K562 (cell line): Measurements from ENCODE around the gene KLK13. TPM values are rescaled to one million over a fixed set of nuclear protein-coding genes. Genes with fewer than 3 reads are reported as not detected.

ENCODE experiments used
- ARID3B ChIP-seq: fragments of 250-450 bp; sonication (Bioruptor Pico); IDR thresholded peaks from 2 replicates; pipeline ENCODE4 v1.4.0; 2020; ENCODE audit warnings: borderline replicate concordance
- BRF1 ChIP-seq: IDR thresholded peaks from 3 replicates; pipeline ENCODE4 v1.6.1; 2011; ENCODE audit warnings: borderline replicate concordance, mild to moderate bottlenecking; ENCODE audit not compliant: insufficient read length; ENCODE audit errors: extremely low read depth
- CBX1 ChIP-seq: sonication (generic); IDR thresholded peaks from 2 replicates; pipeline ENCODE4 v1.6.1; 2016; ENCODE audit warnings: antibody characterized with exemption, low read depth, mild to moderate bottlenecking
- DNMT1 ChIP-seq: fragments of 450-650 bp; IDR thresholded peaks from 2 replicates; pipeline ENCODE4 v1.6.1; 2016; ENCODE audit warnings: antibody characterized with exemption, mild to moderate bottlenecking
- E2F3 ChIP-seq: fragments of 250-450 bp; sonication (Bioruptor Pico); IDR thresholded peaks from 2 replicates; pipeline ENCODE4 v1.4.0; 2020; ENCODE audit warnings: mild to moderate bottlenecking
- E2F5 ChIP-seq: sonication (generic); formaldehyde crosslinking; IDR thresholded peaks from 2 replicates; pipeline ENCODE4 v1.8.0; 2022; ENCODE audit warnings: mild to moderate bottlenecking, missing genetic modification reagents
- FOXJ3 ChIP-seq: sonication (generic); formaldehyde crosslinking; IDR thresholded peaks from 2 replicates; pipeline ENCODE4 v1.4.0; 2020; ENCODE audit warnings: mild to moderate bottlenecking, missing genetic modification reagents
- HLTF ChIP-seq: fragments of 450-650 bp; IDR thresholded peaks from 2 replicates; pipeline ENCODE4 v1.6.1; 2016
- IFI16 ChIP-seq: fragments of 250-450 bp; sonication (Bioruptor Pico); IDR thresholded peaks from 2 replicates; pipeline ENCODE4 v2.1.2; 2022; ENCODE audit warnings: mild to moderate bottlenecking, inconsistent platforms
- ILF3 ChIP-seq: fragments of 450-650 bp; IDR thresholded peaks from 2 replicates; pipeline ENCODE4 v1.6.1; 2018; ENCODE audit warnings: antibody characterized with exemption, mild to moderate bottlenecking, moderate library complexity, borderline replicate concordance
- KLF13 ChIP-seq: fragments of 450-650 bp; IDR thresholded peaks from 2 replicates; pipeline ENCODE4 v1.6.1; 2016; ENCODE audit warnings: missing genetic modification characterization, low read depth, mild to moderate bottlenecking, missing compliant biosample characterization, moderate library complexity, borderline replicate concordance
- MAZ ChIP-seq, 2 experiments: fragments of 450-650 bp in 1 of 2; sonication (generic) in 1 of 2; formaldehyde crosslinking; IDR thresholded peaks in 1 of 2; conservative IDR thresholded peaks in 1 of 2; 2 replicates each; pipeline versions ENCODE4 v1.4.0 to v1.5.0; 2020; ENCODE audit warnings: mild to moderate bottlenecking in 1 of 2, missing genetic modification reagents in 1 of 2
- MED1 ChIP-seq: sonication (generic); formaldehyde crosslinking; IDR thresholded peaks from 2 replicates; pipeline ENCODE4 v1.8.1; 2023; ENCODE audit warnings: missing genetic modification reagents, borderline replicate concordance
- NFE2 ChIP-seq: IDR thresholded peaks from 2 replicates; pipeline ENCODE4 v1.6.1; 2014; ENCODE audit warnings: antibody characterized with exemption, low read depth
- NR2C2 ChIP-seq, 2 experiments: fragments of 200-800 bp in 1 of 2; sonication (Bioruptor generic) in 1 of 2; sonication (generic) in 1 of 2; formaldehyde crosslinking in 1 of 2; IDR thresholded peaks; 2 replicates each; pipeline versions ENCODE4 v1.6.1 to v1.8.0; 2016 to 2022; ENCODE audit warnings: mild to moderate bottlenecking in 1 of 2, missing compliant biosample characterization in 1 of 2, missing genetic modification characterization in 1 of 2, missing genetic modification reagents in 1 of 2
- RUNX1 ChIP-seq: sonication (generic); IDR thresholded peaks from 2 replicates; pipeline ENCODE4 v1.6.1; 2016; ENCODE audit warnings: antibody characterized with exemption, low read depth
- SFPQ ChIP-seq: fragments of 200-400 bp; formaldehyde crosslinking; IDR thresholded peaks from 2 replicates; pipeline ENCODE4 v1.6.1; 2017; ENCODE audit warnings: mild to moderate bottlenecking, low read depth, low read length, moderate library complexity
- SRSF9 ChIP-seq: fragments of 200-400 bp; formaldehyde crosslinking; IDR thresholded peaks from 2 replicates; pipeline ENCODE4 v1.6.1; 2017; ENCODE audit warnings: low read depth, low read length, borderline replicate concordance
- TAL1 ChIP-seq: fragments of 450-650 bp; IDR thresholded peaks from 2 replicates; pipeline ENCODE4 v1.6.1; 2016; ENCODE audit warnings: mild to moderate bottlenecking
- ZBTB1 ChIP-seq: sonication (generic); formaldehyde crosslinking; IDR thresholded peaks from 2 replicates; pipeline ENCODE4 v1.8.1; 2023; ENCODE audit warnings: missing genetic modification reagents, low read depth, mild to moderate bottlenecking, borderline replicate concordance
- ZBTB7A ChIP-seq: IDR thresholded peaks from 2 replicates; pipeline ENCODE4 v1.6.1; 2011; ENCODE audit warnings: low read depth, mild to moderate bottlenecking, low read length, moderate library complexity, borderline replicate concordance; ENCODE audit not compliant: control insufficient read depth
- ZNF134 ChIP-seq: fragments of 250-450 bp; sonication (Bioruptor Pico); conservative IDR thresholded peaks from 2 replicates; pipeline ENCODE4 v1.4.0; 2020
- ZNF239 ChIP-seq: fragments of 250-450 bp; sonication (Bioruptor Pico); IDR thresholded peaks from 2 replicates; pipeline ENCODE4 v1.4.0; 2020; ENCODE audit warnings: mild to moderate bottlenecking
- ZNF354B ChIP-seq: fragments of 250-450 bp; sonication (Bioruptor Pico); IDR thresholded peaks from 2 replicates; pipeline ENCODE4 v1.4.0; 2020
- ZNF75A ChIP-seq: fragments of 450-650 bp; formaldehyde crosslinking; IDR thresholded peaks from 2 replicates; pipeline ENCODE4 v1.4.0; 2020; ENCODE audit warnings: mild to moderate bottlenecking
- polyA plus RNA-seq, 8 experiments: library from polyadenylated mRNA; depleted of rRNA in 4 of 8; stranded (reverse) in 5 of 8; unstranded in 3 of 8; fragments of >200 nt; fragmentation: Nextera tagmentation in 2 of 8; fragmentation: Illumina TruSeq in 1 of 8; extraction: Ambion mirVana in 2 of 8; extraction: Trizol in 1 of 8; gene quantifications; 2 replicates each; pipeline versions ENCODE4 v1.2.1 to v1.2.3, GENCODE V29; 2011 to 2014; ENCODE audit warnings: inconsistent platforms in 1 of 8, missing spikeins in 1 of 8
- total RNA-seq, 7 experiments: library from RNA; depleted of rRNA in 6 of 7; stranded (reverse); fragments of >200 nt in 6 of 7; fragmentation: Illumina TruSeq in 2 of 7; extraction: Trizol in 2 of 7; gene quantifications; 2 replicates each; pipeline versions ENCODE4 v1.2.1 to v1.2.3, GENCODE V29; 2011 to 2021; ENCODE audit warnings: low replicate concordance in 1 of 7

KLK13 gene
- total and polyA plus RNA-seq, 9 of the 15 experiments (the other 6 are each of a cell fraction or from before 2014, with no cell fraction given), result 0.72 to 9.0 (median 2.3) TPM

- no peak for TF ChIP-seq SFPQ
- peak; percentile 77 for TF ChIP-seq NR2C2 (CRISPR knock-in tag; IDR thresholded peaks at IDR 0.05)
- peak; percentile 96 for TF ChIP-seq NR2C2 (tag; IDR thresholded peaks at IDR 0.05)
- no peak for TF ChIP-seq ILF3
- no peak for TF ChIP-seq IFI16
- no peak for TF ChIP-seq ZBTB1 (CRISPR knock-in tag)
- no peak for TF ChIP-seq ZNF239 (CRISPR knock-in tag)
- no peak for TF ChIP-seq ZNF75A (CRISPR knock-in tag)
- no peak for TF ChIP-seq ZNF354B (CRISPR knock-in tag)
- TF ChIP-seq BRF1, result no peak
- TF ChIP-seq RUNX1, result no peak
- no peak for TF ChIP-seq HLTF
- no peak for TF ChIP-seq ARID3B (CRISPR knock-in tag)
- peak; percentile 56 for TF ChIP-seq FOXJ3 (CRISPR knock-in tag)
- no peak for TF ChIP-seq E2F3 (CRISPR knock-in tag)
- peak; percentile 33; the same call in 1 of the 2 replicates for TF ChIP-seq TAL1
- no peak for TF ChIP-seq ZNF134 (CRISPR knock-in tag)
- peak; percentile 30; the same call in 1 of the 2 replicates for TF ChIP-seq ZBTB7A
- TF ChIP-seq DNMT1, result no peak
- TF ChIP-seq NFE2, result no peak
- peak; percentile 77 to 86; a peak in 3 of 4 replicates for TF ChIP-seq MAZ (CRISPR knock-in tag; conservative IDR thresholded peaks at IDR 0.05 in 1 of 2, IDR thresholded peaks at IDR 0.05 in 1 of 2)
- no peak for TF ChIP-seq KLF13
- TF ChIP-seq E2F5 (CRISPR knock-in tag), result peak; percentile 49; the same call in 1 of the 2 replicates
- no peak for TF ChIP-seq CBX1
- TF ChIP-seq MED1 (CRISPR knock-in tag), result no peak
- no peak for TF ChIP-seq SRSF9
Measured at GRCh38 chr19:51108066-51108804, 43.3 kb upstream of the KLK13 start, which contains the start of gene CTU1 (continued).
